Coronary artery (tissue), 2 donors: Measurements from ENCODE around the gene MAPK7.

Experiments used
- DNase-seq: peaks from one replicate; pipeline ENCODE4 v3.0.0-alpha.2; 2017; ENCODE audit warnings: low spot score
- H3K27ac ChIP-seq, 2 donors: fragments of 200-600 bp; sonication (generic); one replicate each; pipeline ENCODE4 v1.5.1; 2016 to 2019
- H3K4me3 ChIP-seq: fragments of 200-600 bp; sonication (generic); 2 replicates; pipeline ENCODE4 v1.5.1; 2016; ENCODE audit warnings: mild to moderate bottlenecking, moderate library complexity
- CTCF ChIP-seq: fragments of 200-600 bp; sonication (generic); IDR thresholded peaks from one replicate; pipeline ENCODE4 v1.5.1; 2019; ENCODE audit warnings: antibody characterized with exemption

MAPK7 gene

GRCh38 chr17:19363460-19364035, 14.8 kb upstream of the MAPK7 start:
- Histone ChIP-seq H3K27ac (peak overlapping the region in 1 of 2 donors; percentile 94), H3K4me3 (no peak overlapping the region)
- no peak for TF ChIP-seq CTCF
- DNase-seq: no peak

- TF ChIP-seq CTCF: no peak
- DNase-seq: no peak
- no peak overlapping the region for H3K4me3 ChIP-seq
- no peak overlapping the region for H3K27ac ChIP-seq
Observed at GRCh38 chr17:19364699-19365498, 13.4 kb upstream of the MAPK7 start.

GRCh38 chr17:19365499-19365817, 12.8 kb upstream of the MAPK7 start:
- TF ChIP-seq CTCF: no peak
- H3K4me3 ChIP-seq: no peak overlapping the region
- DNase-seq: no peak
- H3K27ac ChIP-seq: no peak overlapping the region

- Histone ChIP-seq H3K27ac (no peak overlapping the region), H3K4me3 (no peak overlapping the region)
- no peak for TF ChIP-seq CTCF
- DNase-seq: no peak
Observed at GRCh38 chr17:19365833-19366636, 12.3 kb upstream of the MAPK7 start.

- Histone ChIP-seq H3K27ac (no peak overlapping the region), H3K4me3 (no peak overlapping the region)
- TF ChIP-seq CTCF: no peak
- DNase-seq: no peak
Observed at GRCh38 chr17:19366637-19366972, 11.7 kb upstream of the MAPK7 start.

GRCh38 chr17:19368229-19368628, 10.1 kb upstream of the MAPK7 start:
- no peak for TF ChIP-seq CTCF
- H3K27ac ChIP-seq: peak overlapping the region in 1 of 2 donors; percentile 52
- DNase-seq: no peak
- no peak overlapping the region for H3K4me3 ChIP-seq
